Measurements from ENCODE around the gene RPS10.

GRCh38 chr6:34393191-34393965 lies 32.5 kb downstream of the RPS10 start:
- TF ChIP-seq CTCF (IDR thresholded peaks at IDR 0.05) (no peak), REST (IDR thresholded peaks at IDR 0.05; ENCODE audit: insufficient read depth in 1 of 2, low read depth in 2 of 2, low read length in 1 of 2) (no peak)

All from Panc1 (cell line).